HG03565 (cell line): ENCODE measurements around the gene NPTX1.

ENCODE experiments used
- ATAC-seq: cut with Tn5 transposase; IDR thresholded peaks from one replicate; pipeline ENCODE4 v1.9.1; 2021; ENCODE audit warnings: mild to moderate bottlenecking, moderate library complexity; ENCODE audit not compliant: unreplicated experiment

Gene NPTX1

GRCh38 chr17:80460429-80460834 lies 16.0 kb downstream of the NPTX1 start:
- ATAC-seq, result no peak

- ATAC-seq, result no peak
These were observed 17.2 kb downstream of the NPTX1 start for GRCh38 chr17:80459234-80459633.

- ATAC-seq, result no peak
These were observed 18.4 kb downstream of the NPTX1 start for GRCh38 chr17:80458016-80458415.

- no peak for ATAC-seq
These were observed 19.1 kb downstream of the NPTX1 start for GRCh38 chr17:80457236-80457856.

- ATAC-seq, result no peak
These were observed 19.8 kb downstream of the NPTX1 start for GRCh38 chr17:80456465-80457235.

GRCh38 chr17:80455784-80456183 lies 20.6 kb downstream of the NPTX1 start:
- no peak for ATAC-seq

GRCh38 chr17:80455336-80455710 lies 21.1 kb downstream of the NPTX1 start:
- ATAC-seq, result peak; percentile 11

GRCh38 chr17:80454557-80455335 lies 21.7 kb downstream of the NPTX1 start:
- ATAC-seq, result peak; percentile 87

- ATAC-seq, result no peak
These were observed 22.3 kb downstream of the NPTX1 start for GRCh38 chr17:80453998-80454556.

- no peak for ATAC-seq
These were observed 23.0 kb downstream of the NPTX1 start for GRCh38 chr17:80453126-80453997.

- ATAC-seq, result no peak
These were observed 24.1 kb downstream of the NPTX1 start for GRCh38 chr17:80452173-80452915.

GRCh38 chr17:80451104-80451775 lies 25.2 kb downstream of the NPTX1 start:
- ATAC-seq, result no peak

GRCh38 chr17:80449930-80450576 lies 26.4 kb downstream of the NPTX1 start:
- no peak for ATAC-seq

- no peak for ATAC-seq
These were observed 27.0 kb downstream of the NPTX1 start for GRCh38 chr17:80449194-80449929.

- ATAC-seq, result no peak
These were observed 28.6 kb downstream of the NPTX1 start for GRCh38 chr17:80447790-80448189.

GRCh38 chr17:80446645-80447405 lies 29.6 kb downstream of the NPTX1 start:
- no peak for ATAC-seq

GRCh38 chr17:80445726-80446110 lies 30.7 kb downstream of the NPTX1 start:
- no peak for ATAC-seq
